ENCODE data around the gene C5orf34. TPM values are rescaled to one million over a fixed set of nuclear protein-coding genes. Genes with fewer than 3 reads are reported as not detected.
"Not testable (repeated sequence)": the region's sequence is repeated elsewhere in the genome, so short reads cannot be mapped to it uniquely, and the experiment has no call there.

The C5orf34 gene
- 0.74 TPM for polyA plus RNA-seq

- H3K4me1 Mint-ChIP-seq: peaks cover 11 to 26% (median 19%) of the 10 kb centered on the region in 3 donors
- H3K27me3 Mint-ChIP-seq: no peaks in the 10 kb centered on the region
- peak within 1 kb of the TSS; percentile 70 to 94 (median 92) for H3K27ac Mint-ChIP-seq
- H3K4me3 Mint-ChIP-seq: peak within 1 kb of the TSS; percentile 93 to 99 (median 97)
- peaks cover 2% of the 10 kb centered on the region for H3K36me3 Mint-ChIP-seq
- H3K9me3 Mint-ChIP-seq: no peaks in the 10 kb centered on the region
These were observed at the start of gene C5orf34 for GRCh38 chr5:43514816-43515677. Gene C5orf34, minus strand, starts transcription at chr5:43515148. Its CDS starts 5,809 bp downstream, at chr5:43509339.

GRCh38 chr5:43564289-43564850 is 49.4 kb upstream of the C5orf34 start:
- Mint-ChIP-seq H3K27ac (no peak overlapping the region), H3K36me3 (no peaks in the 10 kb centered on the region), H3K27me3 (no peaks in the 10 kb centered on the region), H3K4me1 (no peaks in the 10 kb centered on the region), H3K4me3 (no peak overlapping the region), H3K9me3 (peaks cover 0 to 6% (median 4%) of the 10 kb centered on the region in 3 donors)

- peaks cover 1% of the 10 kb centered on the region for H3K36me3 Mint-ChIP-seq
- no peak overlapping the region for H3K4me3 Mint-ChIP-seq
These were observed 48.4 kb upstream of the C5orf34 start for GRCh38 chr5:43563321-43563720.

GRCh38 chr5:43561356-43561755 is 46.4 kb upstream of the C5orf34 start:
- Mint-ChIP-seq H3K4me1 (peaks cover 2 to 5% (median 2%) of the 10 kb centered on the region in 3 donors), H3K9me3 (peaks cover 0 to 3% (median 2%) of the 10 kb centered on the region in 3 donors), H3K27ac (no peak overlapping the region), H3K36me3 (peaks cover 1% of the 10 kb centered on the region), H3K4me3 (no peak overlapping the region), H3K27me3 (no peaks in the 10 kb centered on the region)

More at GRCh38 chr5:43563321-43563720, 48.4 kb upstream of the C5orf34 start:
- Mint-ChIP-seq H3K27me3 (no peaks in the 10 kb centered on the region), H3K4me1 (no peaks in the 10 kb centered on the region), H3K9me3 (peaks cover 0 to 6% (median 4%) of the 10 kb centered on the region in 3 donors), H3K27ac (no peak overlapping the region)

- peak overlapping the region in 2 of 4 donors; percentile 8 to 46 for H3K4me3 Mint-ChIP-seq
- H3K27ac Mint-ChIP-seq: peak overlapping the region in 1 of 3 donors; percentile 63
- H3K27me3 Mint-ChIP-seq: no peaks in the 10 kb centered on the region
- no peaks in the 10 kb centered on the region for H3K9me3 Mint-ChIP-seq
- peaks cover 7 to 13% (median 10%) of the 10 kb centered on the region in 3 donors for H3K4me1 Mint-ChIP-seq
- peaks cover 1% of the 10 kb centered on the region for H3K36me3 Mint-ChIP-seq
These were observed 45.2 kb upstream of the C5orf34 start for GRCh38 chr5:43560128-43560527.

GRCh38 chr5:43556857-43557542 is 42.1 kb upstream of the C5orf34 start, which contains the start of gene PAIP1:
Gene PAIP1, minus strand, starts transcription at chr5:43557077. Its CDS starts 231 bp downstream, at chr5:43556846.
- Mint-ChIP-seq H3K27ac (peak within 1 kb of the TSS; percentile 97 to 99 (median 98)), H3K36me3 (peaks cover 1% of the 10 kb centered on the region), H3K4me3 (peak within 1 kb of the TSS in 3 of 4 donors; percentile 93 to 96 (median 95)), H3K4me1 (peaks cover 9 to 15% (median 12%) of the 10 kb centered on the region in 3 donors), H3K27me3 (no peaks in the 10 kb centered on the region), H3K9me3 (no peaks in the 10 kb centered on the region)

- H3K27ac Mint-ChIP-seq: peak overlapping the region in 1 of 3 donors; percentile 98
- H3K4me1 Mint-ChIP-seq: peaks cover 9 to 15% (median 12%) of the 10 kb centered on the region in 3 donors
- H3K27me3 Mint-ChIP-seq, H3K36me3 Mint-ChIP-seq, H3K9me3 Mint-ChIP-seq: not testable (repeated sequence)
- H3K4me3 Mint-ChIP-seq: peak overlapping the region in 3 of 4 donors; percentile 39 to 95 (median 93)
These were observed 41.6 kb upstream of the C5orf34 start for GRCh38 chr5:43556607-43556856.

- Mint-ChIP-seq H3K4me1 (peaks cover 10 to 16% (median 12%) of the 10 kb centered on the region in 3 donors), H3K9me3 (no peaks in the 10 kb centered on the region), H3K4me3 (peak overlapping the region in 3 of 4 donors; percentile 93 to 95 (median 94)), H3K36me3 (peaks cover 1% of the 10 kb centered on the region), H3K27me3 (no peaks in the 10 kb centered on the region), H3K27ac (peak overlapping the region; percentile 95 to 99 (median 98))
These were observed 41.1 kb upstream of the C5orf34 start for GRCh38 chr5:43555895-43556606.

GRCh38 chr5:43554497-43554896 is 39.5 kb upstream of the C5orf34 start:
- Mint-ChIP-seq H3K36me3 (peaks cover 1% of the 10 kb centered on the region), H3K27ac (no peak overlapping the region), H3K27me3 (no peaks in the 10 kb centered on the region), H3K4me3 (no peak overlapping the region), H3K9me3 (no peaks in the 10 kb centered on the region), H3K4me1 (peaks cover 12 to 24% (median 16%) of the 10 kb centered on the region in 3 donors)

- peaks cover 12 to 29% (median 20%) of the 10 kb centered on the region in 3 donors for H3K4me1 Mint-ChIP-seq
- no peaks in the 10 kb centered on the region for H3K36me3 Mint-ChIP-seq
- H3K4me3 Mint-ChIP-seq: no peak overlapping the region
- no peak overlapping the region for H3K27ac Mint-ChIP-seq
- no peaks in the 10 kb centered on the region for H3K27me3 Mint-ChIP-seq
- no peaks in the 10 kb centered on the region for H3K9me3 Mint-ChIP-seq
These were observed 38.4 kb upstream of the C5orf34 start for GRCh38 chr5:43553381-43553780.

- Mint-ChIP-seq H3K4me3 (no peak overlapping the region), H3K9me3 (no peaks in the 10 kb centered on the region), H3K27ac (no peak overlapping the region), H3K27me3 (no peaks in the 10 kb centered on the region), H3K36me3 (no peaks in the 10 kb centered on the region), H3K4me1 (peaks cover 10 to 23% (median 18%) of the 10 kb centered on the region in 3 donors)
These were observed 36.8 kb upstream of the C5orf34 start for GRCh38 chr5:43551731-43552130.

- H3K27ac Mint-ChIP-seq, H3K27me3 Mint-ChIP-seq, H3K36me3 Mint-ChIP-seq, H3K4me3 Mint-ChIP-seq, H3K9me3 Mint-ChIP-seq: not testable (repeated sequence)
- H3K4me1 Mint-ChIP-seq: peaks cover 2 to 23% (median 10%) of the 10 kb centered on the region in 3 donors
These were observed 34.3 kb upstream of the C5orf34 start for GRCh38 chr5:43549272-43549671.

GRCh38 chr5:43548358-43548757 is 33.4 kb upstream of the C5orf34 start:
- peaks cover 4% of the 10 kb centered on the region for H3K36me3 Mint-ChIP-seq
- H3K9me3 Mint-ChIP-seq: no peaks in the 10 kb centered on the region
- H3K27me3 Mint-ChIP-seq: no peaks in the 10 kb centered on the region
- H3K4me1 Mint-ChIP-seq: peaks cover 2 to 25% (median 10%) of the 10 kb centered on the region in 3 donors
- H3K4me3 Mint-ChIP-seq: peak overlapping the region in 1 of 4 donors; percentile 11
- H3K27ac Mint-ChIP-seq: no peak overlapping the region

- Mint-ChIP-seq H3K27me3 (no peaks in the 10 kb centered on the region), H3K9me3 (no peaks in the 10 kb centered on the region), H3K27ac (no peak overlapping the region), H3K4me1 (peaks cover 2 to 25% (median 10%) of the 10 kb centered on the region in 3 donors), H3K4me3 (no peak overlapping the region), H3K36me3 (peaks cover 4% of the 10 kb centered on the region)
These were observed 32.6 kb upstream of the C5orf34 start for GRCh38 chr5:43547532-43547931.

All from IgD-negative memory B cell (primary cell).